IMR-90 (cell line): ENCODE measurements around the gene TMX1. TPM values are rescaled to one million over a fixed set of nuclear protein-coding genes. Genes with fewer than 3 reads are reported as not detected.

Experiments
- ATAC-seq: fragments of 200-7000 bp; cut with Tn5 transposase; 2 replicates; pipeline ENCODE4 v1.9.1; 2020; ENCODE audit warnings: low read depth, mild to moderate bottlenecking, moderate library complexity
- BruUV-seq: library from RNA; stranded (reverse); fragments of 400-500 nt; replicated peaks from 2 replicates; lab custom pipeline; 2021; lab: Mats Ljungman, UMichigan
- CTCF ChIA-PET: fragments of 300-600 bp; formaldehyde crosslinking; extraction: SDS; loops from one replicate; lab custom pipeline; 2021; ENCODE audit warnings: antibody characterized with exemption; lab: Yijun Ruan, JAX
- POLR2A ChIA-PET: fragments of 300-600 bp; sonication (Branson Sonifier 250); formaldehyde crosslinking; loops from one replicate; lab custom pipeline; 2022; ENCODE audit warnings: antibody characterized with exemption; ENCODE audit not compliant: unreplicated experiment; lab: Charles Lee
- DNase-seq: peaks from one replicate; pipeline ENCODE4 v3.0.0; 2013
- H2AFZ ChIP-seq: replicated peaks from 2 replicates; pipeline ENCODE3; 2013; ENCODE audit warnings: low read length, mild to moderate bottlenecking; ENCODE audit not compliant: poor library complexity
- H2AK5ac ChIP-seq: 2 replicates; pipeline ENCODE4 v1.6.1; 2013; ENCODE audit warnings: low read depth, low read length, inconsistent platforms
- H2AK9ac ChIP-seq: replicated peaks from 2 replicates; pipeline ENCODE3; 2013; ENCODE audit warnings: mild to moderate bottlenecking, low read depth, low read length, moderate library complexity; ENCODE audit not compliant: poor library complexity
- H2BK120ac ChIP-seq: 2 replicates; pipeline ENCODE4 v1.6.1; 2013; ENCODE audit warnings: low read depth, low read length, inconsistent platforms
- H2BK15ac ChIP-seq: 3 replicates; pipeline ENCODE4 v1.6.1; 2013; ENCODE audit warnings: low read depth, low read length, inconsistent platforms
- H2BK20ac ChIP-seq: 2 replicates; pipeline ENCODE4 v1.6.1; 2013; ENCODE audit warnings: low read depth, mild to moderate bottlenecking, inconsistent platforms, low read length, moderate library complexity
- H2BK5ac ChIP-seq: 2 replicates; pipeline ENCODE4 v1.6.1; 2013; ENCODE audit warnings: mild to moderate bottlenecking, low read depth, low read length, inconsistent platforms; ENCODE audit not compliant: poor library complexity, severe bottlenecking
- H3K14ac ChIP-seq: replicated peaks from 2 replicates; pipeline ENCODE4 v1.6.1; 2013; ENCODE audit warnings: low read depth, low read length, inconsistent platforms
- H3K18ac ChIP-seq: 2 replicates; pipeline ENCODE4 v1.6.1; 2013; ENCODE audit warnings: low read depth, low read length, control low read depth
- H3K23ac ChIP-seq: 2 replicates; pipeline ENCODE4 v1.6.1; 2013; ENCODE audit warnings: low read depth, low read length, inconsistent platforms
- H3K27ac ChIP-seq: 2 replicates; pipeline ENCODE4 v1.5.1; 2013; ENCODE audit warnings: mild to moderate bottlenecking, control low read depth, low read length; ENCODE audit not compliant: insufficient read depth
- H3K27me3 ChIP-seq: 2 replicates; pipeline ENCODE4 v1.6.1; 2013; ENCODE audit warnings: low read length; ENCODE audit not compliant: control insufficient read depth, insufficient read depth
- H3K36me3 ChIP-seq: 2 replicates; pipeline ENCODE4 v1.6.1; 2013; ENCODE audit warnings: low read length, mixed read lengths; ENCODE audit not compliant: control insufficient read depth, insufficient read depth
- H3K4ac ChIP-seq: 2 replicates; pipeline ENCODE4 v1.6.1; 2013; ENCODE audit warnings: low read depth, low read length, inconsistent platforms
- H3K4me1 ChIP-seq: 2 replicates; pipeline ENCODE4 v1.6.1; 2013; ENCODE audit warnings: low read length, mixed read lengths; ENCODE audit not compliant: control insufficient read depth, insufficient read depth
- H3K4me2 ChIP-seq: 2 replicates; pipeline ENCODE4 v1.6.1; 2013; ENCODE audit warnings: low read depth, mild to moderate bottlenecking, control low read depth, low read length, moderate library complexity
- H3K4me3 ChIP-seq: 2 replicates; pipeline ENCODE4 v1.5.1; 2013; ENCODE audit warnings: low read depth, mild to moderate bottlenecking, control low read depth, low read length, moderate library complexity; ENCODE audit not compliant: insufficient read depth
- H3K56ac ChIP-seq: 2 replicates; pipeline ENCODE4 v1.6.1; 2013; ENCODE audit warnings: low read length, inconsistent platforms; ENCODE audit not compliant: insufficient read depth; ENCODE audit errors: extremely low read depth
- H3K79me1 ChIP-seq, 2 experiments: 2 replicates each; pipeline ENCODE4 v1.6.1; 2013; ENCODE audit warnings: low read length in 2 of 2, inconsistent platforms in 1 of 2, low read depth in 1 of 2
- H3K9ac ChIP-seq: 2 replicates; pipeline ENCODE4 v1.6.1; 2013; ENCODE audit warnings: low read depth, low read length, control low read depth
- H3K9me1 ChIP-seq: 2 replicates; pipeline ENCODE4 v1.6.1; 2013; ENCODE audit warnings: low read length, inconsistent platforms; ENCODE audit not compliant: insufficient read depth
- H3K9me3 ChIP-seq: 2 replicates; pipeline ENCODE4 v1.6.1; 2013; ENCODE audit warnings: low read length; ENCODE audit not compliant: control insufficient read depth, insufficient read depth
- H4K20me1 ChIP-seq: 2 replicates; pipeline ENCODE4 v1.6.1; 2013; ENCODE audit warnings: low read length, inconsistent platforms; ENCODE audit not compliant: insufficient read depth
- H4K5ac ChIP-seq: 2 replicates; pipeline ENCODE4 v1.6.1; 2013; ENCODE audit warnings: mild to moderate bottlenecking, low read depth, low read length, control low read depth
- H4K8ac ChIP-seq, 2 experiments: 2 replicates each; pipeline ENCODE4 v1.6.1; 2013; ENCODE audit warnings: low read depth in 2 of 2, low read length in 2 of 2, control low read depth in 1 of 2, inconsistent platforms in 1 of 2
- H4K91ac ChIP-seq: 2 replicates; pipeline ENCODE4 v1.6.1; 2013; ENCODE audit warnings: low read depth, low read length, inconsistent platforms; ENCODE audit not compliant: insufficient read depth
- BHLHE40 ChIP-seq: fragments of 150-350 bp; IDR thresholded peaks from 2 replicates; pipeline ENCODE4 v1.6.1; 2016; ENCODE audit warnings: mild to moderate bottlenecking, low read depth, low read length
- CEBPB ChIP-seq: IDR thresholded peaks from 2 replicates; pipeline ENCODE4 v1.6.1; 2012; ENCODE audit warnings: low read depth, low read length, improper control_type of control experiment
- CHD1 ChIP-seq: IDR thresholded peaks from 2 replicates; pipeline ENCODE4 v1.6.1; 2012; ENCODE audit warnings: low read depth, low read length, improper control_type of control experiment
- CTCF ChIP-seq: conservative IDR thresholded peaks from 2 replicates; pipeline ENCODE4 v1.5.1; 2012; ENCODE audit warnings: mild to moderate bottlenecking, low read depth, low read length, improper control_type of control experiment
- ELK1 ChIP-seq: fragments of 150-350 bp; IDR thresholded peaks from 2 replicates; pipeline ENCODE4 v1.6.1; 2016; ENCODE audit warnings: low read depth, mild to moderate bottlenecking, low read length, moderate library complexity, borderline replicate concordance
- FOS ChIP-seq: fragments of 150-350 bp; IDR thresholded peaks from 2 replicates; pipeline ENCODE4 v1.6.1; 2016; ENCODE audit warnings: low read depth, low read length
- MAFK ChIP-seq: IDR thresholded peaks from 2 replicates; pipeline ENCODE4 v1.6.1; 2012; ENCODE audit warnings: low read depth, low read length, improper control_type of control experiment
- MAZ ChIP-seq: IDR thresholded peaks from 2 replicates; pipeline ENCODE4 v1.6.1; 2012; ENCODE audit warnings: low read depth, mild to moderate bottlenecking, low read length, improper control_type of control experiment, moderate library complexity, borderline replicate concordance
- MXI1 ChIP-seq: IDR thresholded peaks from 2 replicates; pipeline ENCODE4 v1.6.1; 2012; ENCODE audit warnings: low read depth, mild to moderate bottlenecking, low read length, moderate library complexity, borderline replicate concordance
- NFE2L2 ChIP-seq: fragments of 150-350 bp; IDR thresholded peaks from 2 replicates; pipeline ENCODE4 v1.6.1; 2016; ENCODE audit warnings: low read depth, mild to moderate bottlenecking, low read length
- POLR2A ChIP-seq: IDR thresholded peaks from 2 replicates; pipeline ENCODE4 v1.6.1; 2012; ENCODE audit warnings: mild to moderate bottlenecking, low read depth, low read length
- RAD21 ChIP-seq: IDR thresholded peaks from 2 replicates; pipeline ENCODE4 v1.6.1; 2012; ENCODE audit warnings: low read length, improper control_type of control experiment
- RCOR1 ChIP-seq: IDR thresholded peaks from 2 replicates; pipeline ENCODE4 v1.6.1; 2012; ENCODE audit warnings: mild to moderate bottlenecking, low read length, improper control_type of control experiment; ENCODE audit not compliant: insufficient replicate concordance
- RFX5 ChIP-seq: IDR thresholded peaks from 2 replicates; pipeline ENCODE4 v1.8.0; 2012; ENCODE audit warnings: low read depth, mild to moderate bottlenecking, low read length, moderate library complexity
- SMC3 ChIP-seq: fragments of 150-350 bp; IDR thresholded peaks from 2 replicates; pipeline ENCODE4 v1.6.1; 2016; ENCODE audit warnings: low read depth, mild to moderate bottlenecking, antibody characterized with exemption, low read length, moderate library complexity
- USF2 ChIP-seq: fragments of 150-350 bp; IDR thresholded peaks from 2 replicates; pipeline ENCODE4 v1.6.1; 2017; ENCODE audit warnings: mild to moderate bottlenecking, antibody characterized with exemption, low read length, low read depth
- WGBS, 2 experiments: methylation state at CpG; one replicate each; pipeline versions ENCODE4 v1.1.5 to v1.1.7; 2013; ENCODE audit warnings: missing lambda C conversion rate in 2 of 2; ENCODE audit not compliant: insufficient read length in 1 of 2; ENCODE audit errors: extremely low coverage in 2 of 2; 5-methylcytosine and 5-hydroxymethylcytosine counted together
- dilution Hi-C: fragments of 300-500 bp; cut with HindIII; formaldehyde crosslinking; loops from one replicate; pipeline ENCODE4 v1.14.3; 2018; ENCODE audit warnings: low sequenced_read_pairs; ENCODE audit not compliant: unreplicated experiment
- in situ Hi-C: fragments of 300-500 bp; cut with MboI; formaldehyde crosslinking; loops from 3 replicates; pipeline ENCODE4 v1.14.3; 2019; ENCODE audit warnings: low sequenced_read_pairs, inconsistent platforms, mixed read lengths
- intact Hi-C: fragments of 100-400 bp; cut with micrococcal nuclease; formaldehyde crosslinking; loops from 2 replicates; pipeline ENCODE4 v1.10.0; 2022
- polyA plus RNA-seq, 3 experiments: library from polyadenylated mRNA; depleted of rRNA; stranded (reverse); fragments of >200 nt; gene quantifications; 2 replicates each; pipeline ENCODE4 v1.2.3, GENCODE V29; 2012; ENCODE audit warnings: low replicate concordance in 1 of 3
- total RNA-seq: library from RNA; depleted of rRNA; stranded (reverse); fragments of >200 nt; gene quantifications from 2 replicates; pipeline ENCODE4 v1.2.3, GENCODE V29; 2012

Gene TMX1
- total and polyA plus RNA-seq, 2 of the 4 experiments (the other 2 are of a cell fraction): 15.3 to 24.7 TPM

GRCh38 chr14:51304941-51305340 lies 64.9 kb downstream of the TMX1 start:
- Histone ChIP-seq H4K91ac (no peak overlapping the region), H2AFZ (no peak overlapping the region), H2BK120ac (peak overlapping the region; percentile 53; the same call in 1 of the 2 replicates), H3K27ac (peak overlapping the region; percentile 33; the same call in 1 of the 2 replicates), H3K9me3 (no peaks in the 10 kb centered on the region), H4K5ac (no peak overlapping the region), H3K9me1 (no peaks in the 10 kb centered on the region), H3K79me1 (no peaks in the 10 kb centered on the region), H2BK15ac (peak overlapping the region; percentile 11; the same call in 1 of the 3 replicates), H3K4me1 (peaks cover 5% of the 10 kb centered on the region), H3K23ac (no peak overlapping the region), H3K4ac (0 out of 2 replicates have a peak overlapping the region, but pooled peaks have one; percentile 19), H3K4me3 (no peak overlapping the region), H2AK5ac (no peak overlapping the region), H3K4me2 (peak overlapping the region; percentile 62; the same call in 1 of the 2 replicates), H3K27me3 (no peaks in the 10 kb centered on the region), H3K18ac (no peak overlapping the region), H2BK5ac (peak overlapping the region; percentile 89), H2BK20ac (peak overlapping the region; percentile 76), H3K9ac (no peak overlapping the region), H3K14ac (no peak overlapping the region), H3K36me3 (no peaks in the 10 kb centered on the region), H4K8ac (peak overlapping the region in 1 of 2 experiments; percentile 34; a peak in 1 of 4 replicates), H3K56ac (0 out of 2 replicates have a peak overlapping the region, but pooled peaks have one; percentile 62), H4K20me1 (no peaks in the 10 kb centered on the region), H2AK9ac (no peak overlapping the region)
- WGBS, 2 experiments: no CpG with 5 or more reads among the region's 4 CpGs
- POLR2A ChIA-PET: no interaction called here
- intact Hi-C loops: loop anchor here (5.0 kb wide), 3 partner anchors 62 to 242 kb away; no protein-coding TSS in a partner anchor
- ATAC-seq: peak; percentile 97
- dilution Hi-C loops: no loop called here
- peak; percentile 37 for TF ChIP-seq RAD21
- peak; percentile 43; the same call in 1 of the 2 replicates for TF ChIP-seq MAZ
- TF ChIP-seq RFX5: no peak
- peak; percentile 44; the same call in 1 of the 2 replicates for TF ChIP-seq BHLHE40
- no peak for TF ChIP-seq RCOR1
- peak; percentile 90 for TF ChIP-seq FOS
- no peak for TF ChIP-seq MXI1
- no peak for TF ChIP-seq CTCF
- no peak for TF ChIP-seq CHD1
- TF ChIP-seq POLR2A: no peak; the same call in 1 of the 2 replicates
- no peak for TF ChIP-seq CEBPB
- TF ChIP-seq SMC3: peak; percentile 22; the same call in 1 of the 2 replicates
- TF ChIP-seq NFE2L2: no peak
- peak; percentile 30; the same call in 1 of the 2 replicates for TF ChIP-seq MAFK
- no peak for TF ChIP-seq USF2
- no peak for TF ChIP-seq ELK1
- BruUV-seq: no TSS peak
- CTCF ChIA-PET: no interaction called here
- DNase-seq: peak; percentile 96
- in situ Hi-C loops: no loop called here
